CD4-positive, alpha-beta memory T cell (primary cell): ENCODE results near the gene MIOX. TPM values are rescaled to one million over a fixed set of nuclear protein-coding genes. Genes with fewer than 3 reads are reported as not detected.

ENCODE experiments used
- CTCF ChIA-PET: fragments of 350-600 bp; sonication (Branson Sonifier 250); formaldehyde crosslinking; loops from one replicate; lab custom pipeline; 2021; ENCODE audit warnings: inconsistent platforms; ENCODE audit not compliant: partially characterized antibody; lab: Charles Lee
- POLR2A ChIA-PET: fragments of 350-600 bp; sonication (Branson Sonifier 250); formaldehyde crosslinking; loops from one replicate; lab custom pipeline; 2021; ENCODE audit not compliant: partially characterized antibody; lab: Charles Lee
- DNase-seq, 5 donors: peaks; one replicate each; pipeline versions ENCODE4 v3.0.0 to v3.0.0-alpha.2; 2020 to 2022; ENCODE audit warnings: mixed read lengths in 1 of 5
- H3K27ac ChIP-seq: one replicate; pipeline ENCODE4 v1.7.0; 2013; ENCODE audit warnings: low read depth, low read length
- H3K27me3 ChIP-seq: 2 replicates; pipeline ENCODE4 v1.7.0; 2013; ENCODE audit warnings: mild to moderate bottlenecking, low read length, moderate library complexity; ENCODE audit not compliant: insufficient read depth
- H3K36me3 ChIP-seq: 2 replicates; pipeline ENCODE4 v1.7.0; 2013; ENCODE audit warnings: mild to moderate bottlenecking, low read length, moderate library complexity; ENCODE audit not compliant: insufficient read depth
- H3K4me1 ChIP-seq: 2 replicates; pipeline ENCODE4 v1.7.0; 2013; ENCODE audit warnings: mild to moderate bottlenecking, low read length, moderate library complexity; ENCODE audit not compliant: insufficient read depth
- H3K4me3 ChIP-seq, 2 donors: one replicate each; pipeline ENCODE4 v1.7.0; 2013; ENCODE audit warnings: low read length in 2 of 2, mild to moderate bottlenecking in 1 of 2
- H3K9me3 ChIP-seq, 2 donors: one replicate each; pipeline ENCODE4 v1.7.0; 2013; ENCODE audit warnings: low read length in 2 of 2, control low read depth in 1 of 2; ENCODE audit not compliant: control insufficient read depth in 1 of 2
- H3K27ac Mint-ChIP-seq, 7 donors: one replicate each; pipeline ENCODE4 v1.8.0; 2020 to 2021; ENCODE audit warnings: mixed read lengths in 7 of 7, mild to moderate bottlenecking in 6 of 7, inconsistent platforms in 3 of 7, moderate library complexity in 3 of 7
- H3K27me3 Mint-ChIP-seq, 2 donors: one replicate each; pipeline ENCODE4 v1.8.0; 2020 to 2021; ENCODE audit warnings: mixed read lengths in 2 of 2
- H3K36me3 Mint-ChIP-seq, 2 donors: one replicate each; pipeline ENCODE4 v1.8.0; 2020 to 2021; ENCODE audit warnings: mixed read lengths in 2 of 2, inconsistent platforms in 1 of 2, mild to moderate bottlenecking in 1 of 2
- H3K4me1 Mint-ChIP-seq, 4 donors: one replicate each; pipeline ENCODE4 v1.8.0; 2020 to 2021; ENCODE audit warnings: mixed read lengths in 4 of 4, mild to moderate bottlenecking in 1 of 4
- H3K4me3 Mint-ChIP-seq, 8 donors: one replicate each; pipeline ENCODE4 v1.8.0; 2020 to 2021; ENCODE audit warnings: mixed read lengths in 8 of 8, mild to moderate bottlenecking in 7 of 8, moderate library complexity in 6 of 8, inconsistent platforms in 3 of 8
- H3K9me3 Mint-ChIP-seq, 8 donors: one replicate each; pipeline ENCODE4 v1.8.0; 2020 to 2021; ENCODE audit warnings: mixed read lengths in 8 of 8, mild to moderate bottlenecking in 5 of 8, inconsistent platforms in 3 of 8, moderate library complexity in 1 of 8
- intact Hi-C: fragments of 100-400 bp; cut with micrococcal nuclease; formaldehyde crosslinking; loops from one replicate; pipeline ENCODE4 v1.15.1; 2023
- polyA plus RNA-seq, 2 donors: library from polyadenylated mRNA; unstranded; fragments of 300-500 nt; fragmentation: Illumina TruSeq; gene quantifications; one replicate each; pipeline ENCODE4 v1.2.3, GENCODE V29; 2021
- total RNA-seq, 2 experiments: library from RNA; stranded (reverse); gene quantifications; one replicate each; pipeline ENCODE4 v1.2.3, GENCODE V29; 2021

MIOX gene
- total and polyA plus RNA-seq, 4 experiments from 2014 or later = not detected

DNA sequence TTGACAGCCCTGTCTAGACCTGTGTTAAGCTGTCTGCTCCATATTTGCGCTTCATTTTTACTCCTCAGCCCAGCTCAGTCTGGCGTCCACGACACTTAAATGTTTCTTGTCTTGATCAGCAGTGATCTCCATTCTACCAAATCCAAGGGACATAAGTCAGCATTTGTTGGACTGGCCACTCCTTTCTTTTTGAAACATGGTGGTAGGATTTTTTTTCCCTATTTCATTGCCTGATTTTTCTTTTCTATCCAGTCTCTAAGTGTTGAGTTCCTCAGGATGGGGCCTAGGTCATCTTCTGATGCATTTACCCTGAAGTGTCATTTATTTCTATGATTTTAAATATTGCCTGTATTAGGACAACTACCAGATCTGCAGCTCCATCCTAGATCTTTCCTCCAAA is 22.2 kb downstream of the MIOX start:
- peaks cover 28% of the 10 kb centered on the region for H3K4me1 ChIP-seq
- Mint-ChIP-seq H3K9me3 (no peaks in the 10 kb centered on the region), H3K36me3 (peaks cover 0 to 21% of the 10 kb centered on the region in 2 donors), H3K4me1 (peaks cover 10 to 26% (median 19%) of the 10 kb centered on the region in 4 donors), H3K4me3 (peak overlapping the region; percentile 87 to 96 (median 94)), H3K27me3 (no peaks in the 10 kb centered on the region), H3K27ac (peak overlapping the region; percentile 90 to 99 (median 96))
- no peak for DNase-seq
- POLR2A ChIA-PET = interaction anchor here (1.0 to 7.6 kb wide), 17 partner anchors 9 to 546 kb away, joined by 3 to 242 read pairs (median 10); partner anchors contain the start of genes CHKB, KLHDC7B, SBF1 and SCO2
- peaks cover 16% of the 10 kb centered on the region for H3K36me3 ChIP-seq
- no peaks in the 10 kb centered on the region for H3K27me3 ChIP-seq
- intact Hi-C loops = loop anchor here (1.0 to 5.0 kb wide), 6 partner anchors 16 to 120 kb away; partner anchors contain the start of genes ARSA, CHKB, KLHDC7B and SCO2
- H3K9me3 ChIP-seq = no peaks in the 10 kb centered on the region
- CTCF ChIA-PET = interaction anchor here (0.7 to 6.8 kb wide), 4 partner anchors 11 to 167 kb away, joined by 3 to 76 read pairs (median 8); partner anchors contain the start of gene SCO2
- H3K27ac ChIP-seq = peak overlapping the region; percentile 72
- peak overlapping the region in 1 of 2 donors; percentile 81 for H3K4me3 ChIP-seq

- Mint-ChIP-seq H3K9me3 (no peaks in the 10 kb centered on the region), H3K4me1 (peaks cover 15 to 23% (median 21%) of the 10 kb centered on the region in 4 donors), H3K27ac (peak overlapping the region in 1 of 7 donors; percentile 22), H3K27me3 (no peaks in the 10 kb centered on the region), H3K36me3 (peaks cover 5 to 33% of the 10 kb centered on the region in 2 donors), H3K4me3 (no peak overlapping the region)
- Histone ChIP-seq H3K36me3 (peaks cover 15% of the 10 kb centered on the region), H3K4me1 (peaks cover 13% of the 10 kb centered on the region), H3K9me3 (no peaks in the 10 kb centered on the region), H3K27ac (no peak overlapping the region), H3K4me3 (no peak overlapping the region), H3K27me3 (no peaks in the 10 kb centered on the region)
- ChIA-PET CTCF (interaction anchor here (1.5 to 2.8 kb wide), 2 partner anchors 12 to 108 kb away, joined by 3 to 15 read pairs; partner anchors contain the start of gene SCO2), POLR2A (interaction anchor here (1.9 to 7.6 kb wide), 2 partner anchors 12 to 14 kb away, joined by 12 to 242 read pairs; partner anchors contain the start of genes SCO2 and TYMP)
- intact Hi-C loops = no loop called here
- DNase-seq = no peak
These were observed 26.5 kb downstream of the MIOX start for GRCh38 chr22:50513175-50513574.

DNA sequence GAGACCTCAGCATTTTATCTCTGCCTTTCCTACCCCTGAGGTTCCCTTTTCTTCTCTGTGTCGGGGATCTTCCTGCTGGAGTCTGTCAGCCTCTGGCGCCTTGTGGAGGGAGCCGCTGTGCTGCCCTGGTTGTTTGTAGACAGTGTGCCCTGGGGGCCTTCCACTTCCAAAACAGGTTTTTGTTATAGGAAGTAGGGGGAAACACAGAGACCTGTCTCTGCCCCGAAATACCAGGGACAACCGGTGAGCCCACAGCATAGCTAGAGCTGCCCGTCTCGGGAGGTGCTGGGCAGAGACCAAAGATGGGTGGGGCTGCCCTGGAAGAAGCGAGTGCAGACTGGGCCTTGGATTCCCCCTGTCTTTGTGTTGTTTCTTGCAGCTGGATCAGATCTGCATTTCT is 29.4 kb downstream of the MIOX start:
- no peaks in the 10 kb centered on the region for H3K27me3 Mint-ChIP-seq
- DNase-seq = no peak
- intact Hi-C loops = no loop called here
- Histone ChIP-seq H3K36me3 (peaks cover 27% of the 10 kb centered on the region), H3K4me1 (no peaks in the 10 kb centered on the region), H3K4me3 (no peak overlapping the region), H3K9me3 (no peaks in the 10 kb centered on the region), H3K27ac (no peak overlapping the region), H3K27me3 (no peaks in the 10 kb centered on the region)
- ChIA-PET POLR2A (interaction anchor here (1.1 kb wide), 1 partner anchor 10 kb away, joined by 6 read pairs; the partner anchor contains the start of gene SCO2), CTCF (interaction anchor here (2.8 kb wide), 1 partner anchor 9 kb away, joined by 15 read pairs; the partner anchor contains the start of gene SCO2)
- H3K4me3 Mint-ChIP-seq = no peak overlapping the region
- no peak overlapping the region for H3K27ac Mint-ChIP-seq
- H3K9me3 Mint-ChIP-seq = no peaks in the 10 kb centered on the region
- H3K36me3 Mint-ChIP-seq = peaks cover 10 to 34% of the 10 kb centered on the region in 2 donors
- peaks cover 4 to 11% (median 7%) of the 10 kb centered on the region in 4 donors for H3K4me1 Mint-ChIP-seq

- Histone ChIP-seq H3K27me3 (no peaks in the 10 kb centered on the region), H3K4me1 (no peaks in the 10 kb centered on the region), H3K9me3 (no peaks in the 10 kb centered on the region), H3K36me3 (peaks cover 35% of the 10 kb centered on the region), H3K27ac (no peak overlapping the region), H3K4me3 (no peak overlapping the region)
- Mint-ChIP-seq H3K27me3 (no peaks in the 10 kb centered on the region), H3K27ac (peak overlapping the region in 1 of 7 donors; percentile 24), H3K36me3 (peaks cover 12 to 34% of the 10 kb centered on the region in 2 donors), H3K4me1 (peaks cover 4 to 11% (median 7%) of the 10 kb centered on the region in 4 donors), H3K4me3 (no peak overlapping the region), H3K9me3 (no peaks in the 10 kb centered on the region)
- ChIA-PET CTCF (interaction anchor here (1.1 kb wide), 1 partner anchor 9 kb away, joined by 3 read pairs; no protein-coding TSS in a partner anchor), POLR2A (interaction anchor here (1.3 kb wide), 1 partner anchor 23 kb away, joined by 4 read pairs; no protein-coding TSS in a partner anchor)
- intact Hi-C loops = no loop called here
- DNase-seq = no peak
These were observed 30.2 kb downstream of the MIOX start for GRCh38 chr22:50516891-50517290.

GRCh38 chr22:50517495-50518260 is 31.0 kb downstream of the MIOX start:
- H3K27ac ChIP-seq = no peak overlapping the region
- no peaks in the 10 kb centered on the region for H3K27me3 Mint-ChIP-seq
- intact Hi-C loops = no loop called here
- peak overlapping the region in 1 of 7 donors; percentile 2 for H3K27ac Mint-ChIP-seq
- no peak for DNase-seq
- peaks cover 4 to 9% (median 7%) of the 10 kb centered on the region in 4 donors for H3K4me1 Mint-ChIP-seq
- CTCF ChIA-PET = interaction anchor here (1.1 kb wide), 1 partner anchor 8 kb away, joined by 3 read pairs; no protein-coding TSS in a partner anchor
- no peaks in the 10 kb centered on the region for H3K27me3 ChIP-seq
- no peak overlapping the region for H3K4me3 ChIP-seq
- H3K4me3 Mint-ChIP-seq = no peak overlapping the region
- POLR2A ChIA-PET = interaction anchor here (0.8 to 1.3 kb wide), 3 partner anchors 10 to 30 kb away, joined by 3 to 4 read pairs (median 4); partner anchors contain the start of genes LMF2 and NCAPH2
- H3K9me3 ChIP-seq = no peaks in the 10 kb centered on the region
- H3K4me1 ChIP-seq = no peaks in the 10 kb centered on the region
- H3K36me3 Mint-ChIP-seq = peaks cover 12 to 34% of the 10 kb centered on the region in 2 donors
- H3K9me3 Mint-ChIP-seq = no peaks in the 10 kb centered on the region
- H3K36me3 ChIP-seq = peaks cover 42% of the 10 kb centered on the region

GRCh38 chr22:50518606-50519005 is 31.9 kb downstream of the MIOX start:
- CTCF ChIA-PET = interaction anchor here (1.0 kb wide), 1 partner anchor 20 kb away, joined by 3 read pairs; no protein-coding TSS in a partner anchor
- Histone ChIP-seq H3K27me3 (no peaks in the 10 kb centered on the region), H3K4me1 (no peaks in the 10 kb centered on the region), H3K9me3 (no peaks in the 10 kb centered on the region), H3K4me3 (no peak overlapping the region), H3K36me3 (peaks cover 51% of the 10 kb centered on the region), H3K27ac (no peak overlapping the region)
- Mint-ChIP-seq H3K36me3 (peaks cover 12 to 41% of the 10 kb centered on the region in 2 donors), H3K27ac (no peak overlapping the region), H3K27me3 (no peaks in the 10 kb centered on the region), H3K4me3 (no peak overlapping the region), H3K9me3 (no peaks in the 10 kb centered on the region), H3K4me1 (peaks cover 4 to 13% (median 7%) of the 10 kb centered on the region in 4 donors)
- DNase-seq = no peak
- POLR2A ChIA-PET = interaction anchor here (1.3 kb wide), 1 partner anchor 11 kb away, joined by 4 read pairs; the partner anchor contains the start of genes LMF2 and NCAPH2
- intact Hi-C loops = no loop called here
